ENCODE data around the gene DPT.

Gene DPT

GRCh38 chr1:168760241-168760640 lies 31.2 kb upstream of the DPT start:
- no peaks in the 10 kb centered on the region for H3K9me3 ChIP-seq
- no peaks in the 10 kb centered on the region for H3K4me1 ChIP-seq (ENCODE audit: control insufficient read depth in 1 of 2, insufficient read depth in 1 of 2, low read depth in 1 of 2, low read length in 1 of 2)
- H3K27ac ChIP-seq: no peak overlapping the region
- no peaks in the 10 kb centered on the region for H3K27me3 ChIP-seq
- H3K36me3 ChIP-seq: no peaks in the 10 kb centered on the region
- H3K4me3 ChIP-seq (ENCODE audit: low read depth in 1 of 2, low read length in 1 of 2): no peak overlapping the region
- no peak for TF ChIP-seq CTCF (IDR thresholded peaks at IDR 0.05)

- Histone ChIP-seq H3K36me3 (no peaks in the 10 kb centered on the region), H3K27me3 (no peaks in the 10 kb centered on the region), H3K27ac (no peak overlapping the region), H3K4me3 (ENCODE audit: low read depth in 1 of 2, low read length in 1 of 2) (no peak overlapping the region), H3K9me3 (no peaks in the 10 kb centered on the region), H3K4me1 (ENCODE audit: control insufficient read depth in 1 of 2, insufficient read depth in 1 of 2, low read depth in 1 of 2, low read length in 1 of 2) (no peaks in the 10 kb centered on the region)
- TF ChIP-seq CTCF (IDR thresholded peaks at IDR 0.05): no peak
Observed at GRCh38 chr1:168759077-168759476, 30.1 kb upstream of the DPT start.

- no peak overlapping the region for H3K4me3 ChIP-seq (ENCODE audit: low read depth in 1 of 2, low read length in 1 of 2)
- no peak overlapping the region for H3K27ac ChIP-seq
- H3K9me3 ChIP-seq: no peaks in the 10 kb centered on the region
- H3K4me1 ChIP-seq (ENCODE audit: control insufficient read depth in 1 of 2, insufficient read depth in 1 of 2, low read depth in 1 of 2, low read length in 1 of 2): no peaks in the 10 kb centered on the region
- H3K36me3 ChIP-seq: no peaks in the 10 kb centered on the region
- no peak for TF ChIP-seq CTCF (IDR thresholded peaks at IDR 0.05)
- no peaks in the 10 kb centered on the region for H3K27me3 ChIP-seq
Observed at GRCh38 chr1:168758503-168758902, 29.5 kb upstream of the DPT start.

- Histone ChIP-seq H3K4me1 (ENCODE audit: control insufficient read depth in 1 of 2, insufficient read depth in 1 of 2, low read depth in 1 of 2, low read length in 1 of 2) (no peaks in the 10 kb centered on the region), H3K27ac (no peak overlapping the region), H3K36me3 (no peaks in the 10 kb centered on the region), H3K4me3 (ENCODE audit: low read depth in 1 of 2, low read length in 1 of 2) (no peak overlapping the region), H3K9me3 (no peaks in the 10 kb centered on the region), H3K27me3 (no peaks in the 10 kb centered on the region)
- TF ChIP-seq CTCF (IDR thresholded peaks at IDR 0.05): no peak
Observed at GRCh38 chr1:168755800-168756418, 26.9 kb upstream of the DPT start.

- Histone ChIP-seq H3K4me1 (ENCODE audit: control insufficient read depth in 1 of 2, insufficient read depth in 1 of 2, low read depth in 1 of 2, low read length in 1 of 2) (no peaks in the 10 kb centered on the region), H3K4me3 (ENCODE audit: low read depth in 1 of 2, low read length in 1 of 2) (no peak overlapping the region), H3K36me3 (no peaks in the 10 kb centered on the region), H3K27me3 (no peaks in the 10 kb centered on the region), H3K27ac (no peak overlapping the region), H3K9me3 (no peaks in the 10 kb centered on the region)
- no peak for TF ChIP-seq CTCF (IDR thresholded peaks at IDR 0.05)
Observed at GRCh38 chr1:168752171-168752832, 23.3 kb upstream of the DPT start.

All from neutrophil (primary cell).